Measurements from ENCODE around the gene AK5.

DNA sequence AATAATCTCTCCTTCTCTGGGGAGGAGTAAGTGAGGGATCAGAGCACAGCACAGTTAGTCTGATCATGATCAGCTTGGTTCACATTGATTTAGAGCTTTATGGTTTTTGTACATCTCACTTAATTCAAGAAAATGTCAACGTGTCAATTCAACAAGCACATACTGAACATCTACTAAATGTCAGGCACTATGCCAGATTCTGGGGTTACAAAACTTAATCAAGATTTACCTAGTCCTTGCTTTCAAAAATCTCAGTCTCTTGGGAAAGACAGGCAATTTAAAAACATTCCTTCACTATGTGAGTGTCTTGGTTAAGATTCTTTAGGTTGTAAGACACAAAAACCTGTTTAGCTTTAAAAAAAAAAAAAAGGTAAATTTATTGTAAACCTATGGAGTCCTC lies 181.4 kb downstream of the AK5 start:
- TF ChIP-seq, protein P1, sequence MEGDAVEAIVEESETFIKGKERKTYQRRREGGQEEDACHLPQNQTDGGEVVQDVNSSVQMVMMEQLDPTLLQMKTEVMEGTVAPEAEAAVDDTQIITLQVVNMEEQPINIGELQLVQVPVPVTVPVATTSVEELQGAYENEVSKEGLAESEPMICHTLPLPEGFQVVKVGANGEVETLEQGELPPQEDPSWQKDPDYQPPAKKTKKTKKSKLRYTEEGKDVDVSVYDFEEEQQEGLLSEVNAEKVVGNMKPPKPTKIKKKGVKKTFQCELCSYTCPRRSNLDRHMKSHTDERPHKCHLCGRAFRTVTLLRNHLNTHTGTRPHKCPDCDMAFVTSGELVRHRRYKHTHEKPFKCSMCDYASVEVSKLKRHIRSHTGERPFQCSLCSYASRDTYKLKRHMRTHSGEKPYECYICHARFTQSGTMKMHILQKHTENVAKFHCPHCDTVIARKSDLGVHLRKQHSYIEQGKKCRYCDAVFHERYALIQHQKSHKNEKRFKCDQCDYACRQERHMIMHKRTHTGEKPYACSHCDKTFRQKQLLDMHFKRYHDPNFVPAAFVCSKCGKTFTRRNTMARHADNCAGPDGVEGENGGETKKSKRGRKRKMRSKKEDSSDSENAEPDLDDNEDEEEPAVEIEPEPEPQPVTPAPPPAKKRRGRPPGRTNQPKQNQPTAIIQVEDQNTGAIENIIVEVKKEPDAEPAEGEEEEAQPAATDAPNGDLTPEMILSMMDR (IDR thresholded peaks at IDR 0.05): no peak
- TF ChIP-seq POLR2AphosphoS5 (IDR thresholded peaks at IDR 0.05): no peak
- TF ChIP-seq POLR2A (IDR thresholded peaks at IDR 0.05): no peak

Data from suprapubic skin (tissue), 4 donors.